ENCODE results near the gene ARL17A. TPM values are rescaled to one million over a fixed set of nuclear protein-coding genes. Genes with fewer than 3 reads are reported as not detected.
"Not testable (repeated sequence)": the region's sequence is repeated elsewhere in the genome, so short reads cannot be mapped to it uniquely, and the experiment has no call there.

ARL17A gene
- total RNA-seq = 10 to 100 TPM; 24.0 to 25.6 TPM

DNA sequence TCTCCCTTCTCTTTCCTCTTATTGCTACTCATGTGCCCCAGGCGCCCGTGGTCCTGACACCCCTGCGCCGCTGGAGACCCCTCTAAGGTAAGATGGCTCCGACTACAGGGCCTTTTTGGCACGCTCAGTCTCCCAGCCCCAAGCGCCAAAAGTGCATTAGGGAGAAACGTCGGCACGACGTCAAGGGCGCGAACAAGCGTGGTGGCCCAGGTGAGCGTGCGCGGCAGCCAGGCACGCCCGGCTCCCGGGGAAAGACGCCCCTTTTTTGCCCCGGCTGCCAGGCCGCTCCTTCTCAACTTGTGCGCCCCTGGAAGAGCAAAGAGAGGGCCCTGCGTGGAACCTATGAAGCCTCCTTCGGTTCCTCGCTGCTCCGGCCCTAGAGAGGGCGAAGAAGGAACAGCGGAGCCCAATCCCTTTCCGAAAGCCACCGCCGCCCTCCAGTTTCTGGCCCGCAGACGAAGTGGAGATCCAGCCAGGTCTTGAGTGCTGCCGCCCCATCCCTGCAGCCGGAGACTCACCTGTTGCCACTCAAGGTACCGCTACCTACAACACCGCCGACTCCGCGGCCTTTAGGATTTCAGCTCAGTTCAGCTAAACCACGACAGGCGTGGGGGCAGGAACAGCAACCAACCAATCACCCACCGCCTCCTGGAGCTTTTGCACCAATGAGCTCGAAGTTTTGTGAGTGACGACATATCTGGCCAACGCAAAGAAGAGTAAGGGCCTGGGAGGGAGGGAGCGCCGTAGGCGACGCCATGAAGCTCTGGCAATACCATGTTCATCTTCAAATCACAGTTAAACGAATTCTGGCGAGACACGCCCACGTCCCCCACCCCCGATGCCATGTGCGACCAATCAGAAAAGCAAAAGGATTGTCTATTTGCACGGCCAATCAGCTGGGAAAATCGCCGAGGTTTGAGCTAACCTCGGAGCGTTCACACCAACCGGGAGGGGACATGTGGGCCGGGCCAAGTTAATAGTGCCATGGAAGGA, at the start of gene ARL17A:
Gene ARL17A (minus strand): TSS at position 609 of the 993 bp plus-strand sequence. CDS start 3,369 bp downstream, outside the sequence.
- DNase-seq (peak; percentile 80), ATAC-seq (ENCODE audit: low read depth) (peak; percentile 93)
- H3K9me3 Mint-ChIP-seq, H3K4me1 Mint-ChIP-seq, POLR2A ChIA-PET, H3K27me3 Mint-ChIP-seq, H3K36me3 Mint-ChIP-seq: not testable (repeated sequence)
- peak within 1 kb of the TSS; percentile 66 for H3K4me3 Mint-ChIP-seq
- H3K27ac Mint-ChIP-seq = peak within 1 kb of the TSS; percentile 75

GRCh38 chr17:46628753-46629436, 49.4 kb upstream of the ARL17A start:
- H3K27me3 Mint-ChIP-seq, H3K9me3 Mint-ChIP-seq, H3K27ac Mint-ChIP-seq, H3K36me3 Mint-ChIP-seq, POLR2A ChIA-PET, DNase-seq, H3K4me1 Mint-ChIP-seq, H3K4me3 Mint-ChIP-seq: not testable (repeated sequence)
- peak; percentile 92 for ATAC-seq (ENCODE audit: low read depth)

DNA sequence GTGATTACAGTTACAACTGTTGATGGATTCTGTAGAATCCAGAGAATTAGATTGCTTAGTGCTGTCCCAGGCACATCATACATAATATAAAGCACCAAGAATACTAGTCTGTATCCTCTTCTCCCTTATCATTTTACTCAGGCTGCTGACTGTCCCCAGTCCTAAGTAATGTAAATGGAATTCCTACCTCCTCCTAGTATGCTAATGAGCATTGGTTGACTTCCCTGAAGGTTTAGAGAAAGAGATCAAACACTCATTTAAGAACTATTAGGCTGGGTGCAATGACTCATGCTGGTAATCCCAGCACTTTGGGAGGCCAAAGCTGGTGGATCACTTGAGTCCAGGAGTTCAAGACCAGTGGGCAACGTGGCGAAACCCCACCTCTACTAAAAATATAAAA, 48.0 kb upstream of the ARL17A start:
- H3K9me3 Mint-ChIP-seq; H3K4me1 Mint-ChIP-seq; POLR2A ChIA-PET; ATAC-seq (ENCODE audit: low read depth); DNase-seq; H3K36me3 Mint-ChIP-seq; H3K4me3 Mint-ChIP-seq; H3K27ac Mint-ChIP-seq; H3K27me3 Mint-ChIP-seq: not testable (repeated sequence)

DNA sequence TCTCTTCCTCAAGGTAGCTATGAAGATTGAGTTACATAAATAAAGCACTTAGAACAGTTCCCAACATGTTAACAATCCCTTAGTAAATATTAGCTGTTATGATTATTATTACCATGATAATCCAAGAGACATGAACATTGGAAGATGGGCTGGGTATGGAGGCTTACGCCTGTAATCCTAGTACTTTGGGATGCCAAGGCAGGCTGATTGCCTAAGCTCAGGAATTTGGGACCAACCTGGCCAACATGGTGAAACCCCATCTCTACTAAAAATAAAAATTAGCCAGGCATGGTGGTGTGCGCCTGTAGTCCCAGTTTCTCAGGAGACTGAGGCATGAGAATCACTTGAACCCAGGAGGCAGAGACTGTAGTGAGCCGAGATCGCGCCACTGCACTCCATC, 45.2 kb upstream of the ARL17A start:
- H3K4me1 Mint-ChIP-seq; H3K36me3 Mint-ChIP-seq; DNase-seq; H3K9me3 Mint-ChIP-seq; POLR2A ChIA-PET; H3K4me3 Mint-ChIP-seq; H3K27ac Mint-ChIP-seq; H3K27me3 Mint-ChIP-seq; ATAC-seq (ENCODE audit: low read depth): not testable (repeated sequence)

GRCh38 chr17:46623790-46624189, 44.3 kb upstream of the ARL17A start:
- H3K27ac Mint-ChIP-seq; H3K4me3 Mint-ChIP-seq; H3K9me3 Mint-ChIP-seq; H3K27me3 Mint-ChIP-seq; DNase-seq; H3K4me1 Mint-ChIP-seq; POLR2A ChIA-PET; ATAC-seq (ENCODE audit: low read depth); H3K36me3 Mint-ChIP-seq: not testable (repeated sequence)

GRCh38 chr17:46618975-46619374, 39.5 kb upstream of the ARL17A start:
- H3K4me1 Mint-ChIP-seq; H3K36me3 Mint-ChIP-seq; DNase-seq; H3K27ac Mint-ChIP-seq; ATAC-seq (ENCODE audit: low read depth); H3K27me3 Mint-ChIP-seq; H3K4me3 Mint-ChIP-seq; POLR2A ChIA-PET; H3K9me3 Mint-ChIP-seq: not testable (repeated sequence)

DNA sequence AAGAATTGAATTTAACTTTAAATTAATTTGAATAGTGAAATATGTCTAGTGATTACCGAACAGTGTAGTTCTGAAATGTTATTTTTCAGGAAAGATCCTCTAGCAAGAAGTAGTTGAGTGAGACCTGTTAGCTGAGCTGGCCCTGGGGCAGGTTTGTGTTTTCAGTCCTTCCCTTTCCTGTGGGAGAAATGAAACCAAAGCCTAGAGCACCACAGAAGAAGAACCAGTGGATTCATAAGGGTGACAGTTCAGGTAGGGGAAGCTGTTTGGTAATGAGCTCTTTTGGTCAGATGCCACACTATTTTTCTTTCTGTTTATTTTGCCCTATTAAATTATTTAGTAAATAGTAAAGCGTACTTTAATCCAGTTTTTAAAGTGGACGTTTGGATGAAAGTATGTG, 37.6 kb upstream of the ARL17A start:
- ATAC-seq (ENCODE audit: low read depth); H3K27me3 Mint-ChIP-seq; POLR2A ChIA-PET; H3K4me1 Mint-ChIP-seq; DNase-seq; H3K27ac Mint-ChIP-seq; H3K36me3 Mint-ChIP-seq; H3K4me3 Mint-ChIP-seq; H3K9me3 Mint-ChIP-seq: not testable (repeated sequence)

DNA sequence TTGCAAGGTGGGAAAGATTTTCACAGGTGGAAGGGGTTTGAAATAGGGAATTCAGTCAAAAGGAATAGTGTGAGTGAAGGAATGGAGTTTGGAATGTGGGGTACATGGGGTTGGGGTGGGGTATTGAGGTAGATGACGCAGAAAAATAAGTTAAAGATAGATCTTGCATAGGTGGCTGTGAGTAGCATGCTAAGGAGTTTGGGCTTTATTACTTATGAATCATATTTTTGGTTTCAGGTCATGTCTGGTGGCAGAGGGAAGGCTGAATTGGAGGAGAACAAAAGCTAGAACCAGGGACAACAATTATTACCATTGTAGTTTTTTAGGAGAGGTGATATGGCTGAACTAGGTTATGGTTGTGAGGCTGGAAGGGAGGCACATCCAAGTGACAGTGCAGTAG, 34.4 kb upstream of the ARL17A start:
- POLR2A ChIA-PET; H3K4me1 Mint-ChIP-seq; H3K27me3 Mint-ChIP-seq; H3K36me3 Mint-ChIP-seq; H3K4me3 Mint-ChIP-seq; ATAC-seq (ENCODE audit: low read depth); H3K9me3 Mint-ChIP-seq; H3K27ac Mint-ChIP-seq; DNase-seq: not testable (repeated sequence)

- H3K27ac Mint-ChIP-seq; POLR2A ChIA-PET; H3K4me3 Mint-ChIP-seq; H3K36me3 Mint-ChIP-seq; ATAC-seq (ENCODE audit: low read depth); H3K27me3 Mint-ChIP-seq; H3K4me1 Mint-ChIP-seq; H3K9me3 Mint-ChIP-seq; DNase-seq: not testable (repeated sequence)
Observed at GRCh38 chr17:46611304-46611703, 31.8 kb upstream of the ARL17A start.

- DNase-seq; ATAC-seq (ENCODE audit: low read depth); POLR2A ChIA-PET: not testable (repeated sequence)
Observed at GRCh38 chr17:46603125-46603524, 23.6 kb upstream of the ARL17A start.

DNA sequence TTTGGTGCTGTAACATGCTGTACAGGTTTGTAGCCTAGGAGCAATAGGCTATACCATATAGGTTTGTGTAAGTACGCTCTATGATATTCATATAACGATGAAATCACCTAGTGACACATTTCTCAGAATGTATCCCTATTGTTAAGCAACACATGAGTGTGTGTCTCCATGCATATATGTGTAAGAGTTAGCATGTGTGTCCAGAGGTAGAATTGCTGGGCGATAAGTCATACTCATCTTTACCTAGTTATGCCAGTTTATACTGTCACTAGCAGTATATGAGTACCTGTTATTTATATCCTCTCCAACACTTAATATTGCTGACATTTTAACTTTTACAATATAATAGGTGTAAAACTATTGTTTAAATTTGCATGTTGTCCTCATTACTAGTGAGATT, 21.3 kb upstream of the ARL17A start:
- H3K9me3 Mint-ChIP-seq; H3K27me3 Mint-ChIP-seq; H3K4me3 Mint-ChIP-seq; H3K27ac Mint-ChIP-seq; H3K4me1 Mint-ChIP-seq; POLR2A ChIA-PET; DNase-seq; ATAC-seq (ENCODE audit: low read depth); H3K36me3 Mint-ChIP-seq: not testable (repeated sequence)

More at GRCh38 chr17:46603125-46603524, 23.6 kb upstream of the ARL17A start:
- H3K9me3 Mint-ChIP-seq, H3K4me3 Mint-ChIP-seq, H3K27ac Mint-ChIP-seq, H3K27me3 Mint-ChIP-seq, H3K36me3 Mint-ChIP-seq, H3K4me1 Mint-ChIP-seq: not testable (repeated sequence)

- H3K27ac Mint-ChIP-seq, POLR2A ChIA-PET, H3K36me3 Mint-ChIP-seq, DNase-seq, H3K4me3 Mint-ChIP-seq, H3K4me1 Mint-ChIP-seq, H3K27me3 Mint-ChIP-seq, H3K9me3 Mint-ChIP-seq: not testable (repeated sequence)
- peak; percentile 36 for ATAC-seq (ENCODE audit: low read depth)
Observed at GRCh38 chr17:46598344-46598931, 18.9 kb upstream of the ARL17A start.

- POLR2A ChIA-PET, DNase-seq, H3K27me3 Mint-ChIP-seq, H3K4me3 Mint-ChIP-seq, H3K27ac Mint-ChIP-seq, H3K36me3 Mint-ChIP-seq, H3K9me3 Mint-ChIP-seq, H3K4me1 Mint-ChIP-seq: not testable (repeated sequence)
- peak; percentile 44 for ATAC-seq (ENCODE audit: low read depth)
Observed at GRCh38 chr17:46591332-46591731, 11.8 kb upstream of the ARL17A start.

Measured in activated naive CD8-positive, alpha-beta T cell treated with anti-CD3 and anti-CD28 coated beads, Interleukin-2, amount 10 ng/mL, durations not matched to agents 7 days and 5 days (primary cell).